Measurements from ENCODE around the gene ASGR1.

- TF ChIP-seq REST (IDR thresholded peaks at IDR 0.05; ENCODE audit: insufficient read depth in 1 of 2, low read depth in 2 of 2, low read length in 1 of 2) = no peak
- TF ChIP-seq CTCF (IDR thresholded peaks at IDR 0.05) = no peak
- TF ChIP-seq POLR2AphosphoS5 (IDR thresholded peaks at IDR 0.05; ENCODE audit: low read depth, low read length) = no peak
- TF ChIP-seq TCF7L2 (IDR thresholded peaks at IDR 0.05; ENCODE audit: low read depth, low read length) = no peak
- TF ChIP-seq SIN3A (IDR thresholded peaks at IDR 0.05; ENCODE audit: borderline replicate concordance, insufficient read depth, low read depth, low read length) = no peak
These were observed 4.4 kb upstream of the ASGR1 start for GRCh38 chr17:7183433-7184090.
